GM10847 (cell line): ENCODE results near the gene DTNB.

Experiments used
- POLR2A ChIP-seq: IDR thresholded peaks from 2 replicates; pipeline ENCODE4 v1.6.1; 2011; ENCODE audit not compliant: insufficient read length; ENCODE audit errors: extremely low read depth

DTNB gene

DNA sequence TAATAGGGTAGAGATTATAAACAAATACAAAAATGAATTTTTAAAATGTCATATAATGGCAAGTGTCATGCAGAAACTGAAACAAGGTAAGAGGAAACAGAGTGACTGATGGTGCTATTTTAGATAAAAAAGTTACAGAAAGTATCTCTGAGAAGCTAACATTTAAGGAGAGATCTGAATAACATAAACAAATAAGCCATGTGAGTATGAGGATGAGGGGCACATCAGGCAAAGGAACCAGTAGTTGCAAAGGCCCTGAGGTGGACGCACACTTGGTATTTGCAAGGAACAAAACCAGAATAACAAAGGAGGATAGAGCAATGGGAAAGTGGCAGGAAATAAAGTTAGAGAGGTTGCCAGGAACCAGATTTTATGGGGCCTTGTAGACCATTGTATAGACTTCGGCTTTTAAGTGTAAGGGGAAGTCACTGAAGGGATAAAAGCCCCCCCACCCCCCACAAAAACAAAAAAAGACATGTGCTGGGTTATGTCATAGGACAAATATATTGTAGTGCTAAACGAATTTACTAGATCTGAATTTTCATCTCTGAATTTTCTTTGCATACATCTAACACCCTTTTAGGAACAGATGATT is 159.2 kb downstream of the DTNB start:
- TF ChIP-seq POLR2A, result no peak

DNA sequence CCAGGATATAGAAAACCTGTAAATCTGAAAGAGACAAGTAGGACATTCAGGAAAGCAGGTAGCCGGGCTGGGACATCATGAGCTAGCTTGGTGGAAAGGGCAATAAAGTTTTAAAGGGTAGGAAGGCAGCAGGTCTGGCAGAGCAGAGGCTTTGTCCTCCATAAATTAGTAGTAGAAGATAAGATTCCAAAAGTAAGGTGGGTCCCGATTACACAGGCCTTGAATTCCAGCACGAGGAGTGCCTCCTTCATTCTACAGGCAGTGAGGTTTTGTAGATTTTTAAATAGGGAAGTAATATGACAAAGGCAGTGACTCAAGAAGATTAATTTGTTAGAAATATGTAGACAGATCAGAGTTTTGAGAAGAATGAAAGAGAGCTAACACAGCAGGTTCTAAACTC is 160.7 kb downstream of the DTNB start:
- TF ChIP-seq POLR2A, result no peak

DNA sequence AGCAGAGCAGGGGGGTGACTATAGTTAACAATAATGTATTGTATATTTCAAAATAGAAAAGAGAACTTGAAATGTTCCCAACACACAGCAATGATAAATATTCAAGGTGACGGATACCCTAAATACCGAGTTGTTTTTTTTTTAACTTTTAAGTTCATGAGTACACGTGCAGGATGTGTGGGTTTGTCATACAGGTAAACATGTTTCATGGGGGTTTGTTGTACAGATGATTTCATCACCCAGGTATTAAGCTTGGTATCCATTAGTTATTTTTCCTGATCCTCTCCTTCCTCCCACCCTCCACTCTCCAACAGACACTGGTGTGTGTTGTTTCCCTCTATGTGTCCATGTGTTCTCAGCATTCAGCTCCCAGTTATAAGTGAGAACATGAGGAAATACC is 167.2 kb downstream of the DTNB start:
- TF ChIP-seq POLR2A, result no peak

DNA sequence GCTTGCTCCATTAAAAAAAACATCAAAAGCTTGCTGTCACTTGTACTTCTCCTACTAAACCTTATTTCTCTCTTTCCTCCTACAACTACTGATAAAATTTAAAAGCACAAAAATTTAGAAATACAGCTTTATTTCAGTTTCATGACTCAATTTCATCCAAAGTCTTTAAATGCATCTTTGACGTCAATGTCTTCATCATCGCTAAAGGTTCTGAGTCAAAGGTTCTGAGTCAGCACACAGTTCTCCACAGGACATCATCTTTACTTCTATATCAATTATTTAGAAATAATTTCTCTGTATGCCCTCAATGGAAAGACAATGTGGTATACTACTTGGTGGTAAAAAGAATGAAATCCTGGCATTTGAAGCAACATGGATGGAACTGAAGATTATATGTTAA is 167.8 kb downstream of the DTNB start:
- TF ChIP-seq POLR2A, result no peak

DNA sequence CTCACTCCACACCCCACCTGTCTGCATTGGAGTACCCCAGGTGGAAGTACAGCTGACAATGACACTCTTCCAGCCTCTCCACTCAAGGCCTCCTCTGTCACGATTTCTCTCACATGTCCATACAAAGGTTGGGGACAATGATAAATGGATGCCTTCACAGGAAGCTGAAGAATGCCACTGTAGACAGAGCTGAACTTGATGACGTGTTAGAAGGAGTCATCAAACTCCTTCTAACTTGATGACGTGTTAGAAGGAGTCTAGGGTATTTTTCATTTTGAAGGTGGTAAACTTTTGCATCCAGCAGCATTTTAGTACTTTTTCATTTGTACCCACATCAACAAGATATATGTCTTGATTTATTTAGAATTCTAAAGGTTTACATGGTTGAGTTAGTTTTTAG is 168.2 kb downstream of the DTNB start:
- TF ChIP-seq POLR2A, result no peak

DNA sequence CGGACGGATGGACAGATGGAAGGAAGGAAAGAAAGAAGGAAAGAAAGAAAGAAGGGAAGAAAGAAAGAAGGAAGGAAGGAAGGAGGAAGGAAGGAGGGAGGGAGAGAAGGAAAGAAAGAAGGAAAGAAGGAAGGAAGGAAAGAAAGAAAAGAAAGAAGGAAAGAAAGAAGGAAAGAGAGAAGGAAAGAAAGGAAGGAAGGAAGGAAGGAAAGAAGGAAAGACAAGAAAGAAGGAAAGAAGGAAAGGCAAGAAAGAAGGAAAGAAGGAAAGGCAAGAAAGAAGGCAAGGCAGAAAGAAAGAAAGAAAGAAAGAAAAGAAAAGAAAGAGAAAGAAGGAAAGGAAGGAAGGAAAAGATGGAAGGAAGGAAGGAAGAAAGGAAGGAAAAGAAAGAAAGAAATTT is 169.1 kb downstream of the DTNB start:
- no peak for TF ChIP-seq POLR2A

DNA sequence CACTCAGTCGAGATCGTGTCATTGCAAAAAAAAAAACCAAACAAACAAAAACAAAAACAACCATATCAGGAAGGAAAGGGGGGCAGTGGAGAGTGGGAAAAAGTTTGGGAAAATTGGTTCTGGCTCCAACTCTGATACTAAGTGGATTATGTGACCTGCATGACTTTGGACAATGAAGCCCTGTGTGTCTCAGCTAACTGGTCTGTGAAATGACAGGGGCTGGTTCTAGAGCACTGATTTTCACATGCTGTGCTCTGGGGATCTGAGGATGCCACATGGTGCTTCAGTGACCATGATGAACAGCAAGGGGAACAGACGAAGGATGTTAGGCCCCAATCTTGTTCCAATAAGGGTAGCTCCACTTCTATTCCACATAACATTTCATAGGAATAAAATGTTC is 174.2 kb downstream of the DTNB start:
- TF ChIP-seq POLR2A, result no peak

DNA sequence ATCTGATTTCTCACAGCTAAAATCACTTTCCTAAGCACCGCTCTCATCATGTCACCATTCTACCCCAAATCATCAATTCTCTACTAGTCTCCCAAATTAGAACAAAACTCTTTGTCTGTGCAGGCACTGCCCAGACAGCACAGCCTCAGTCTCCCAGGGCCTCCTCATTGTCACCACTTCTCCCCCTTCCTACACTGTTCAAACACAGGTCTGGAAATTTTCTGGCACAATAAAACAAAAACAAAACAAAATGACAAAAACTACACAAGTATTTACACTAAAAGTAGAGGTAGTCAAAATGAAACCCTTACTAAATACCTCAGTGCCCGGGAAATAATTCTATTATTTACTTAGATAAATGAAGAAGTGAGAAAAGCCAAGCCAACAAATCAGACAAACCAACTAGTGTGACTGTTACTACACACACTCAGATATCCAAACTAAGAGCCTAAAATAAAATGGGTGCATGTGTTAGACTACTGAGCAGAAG is 175.4 kb downstream of the DTNB start:
- TF ChIP-seq POLR2A, result no peak

DNA sequence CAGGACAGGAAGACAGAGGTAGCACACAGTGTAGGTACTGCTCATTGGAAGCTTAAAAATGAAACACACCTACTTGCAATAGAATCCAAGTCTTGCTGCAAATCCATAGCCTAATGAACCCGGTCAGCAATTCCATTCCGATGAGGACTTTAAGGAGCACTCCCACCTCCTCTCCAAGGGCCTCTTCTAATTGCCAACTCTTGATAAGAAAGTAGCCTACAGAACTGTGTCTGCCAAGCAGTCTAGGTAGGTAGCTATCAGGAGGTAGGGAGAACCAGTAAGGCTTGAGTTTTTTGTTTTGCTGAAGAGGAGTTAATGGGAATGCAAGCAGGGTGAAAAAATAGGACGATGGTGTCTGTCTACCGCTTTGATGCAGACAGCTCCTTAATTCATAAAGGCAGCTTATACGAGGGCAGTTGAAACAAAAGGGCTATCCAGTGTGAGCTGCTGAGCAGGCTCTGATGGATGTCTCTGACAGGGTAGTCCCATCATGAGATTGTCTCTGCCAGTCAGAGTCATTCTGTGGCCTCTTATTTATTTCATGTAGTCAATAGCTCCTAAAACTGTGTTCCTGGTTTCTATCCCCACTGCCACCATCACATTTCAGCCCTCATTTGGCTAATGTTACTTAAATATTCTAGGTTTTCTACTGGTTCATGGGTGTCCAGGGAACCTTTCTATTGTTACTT is 176.0 kb downstream of the DTNB start:
- no peak for TF ChIP-seq POLR2A

DNA sequence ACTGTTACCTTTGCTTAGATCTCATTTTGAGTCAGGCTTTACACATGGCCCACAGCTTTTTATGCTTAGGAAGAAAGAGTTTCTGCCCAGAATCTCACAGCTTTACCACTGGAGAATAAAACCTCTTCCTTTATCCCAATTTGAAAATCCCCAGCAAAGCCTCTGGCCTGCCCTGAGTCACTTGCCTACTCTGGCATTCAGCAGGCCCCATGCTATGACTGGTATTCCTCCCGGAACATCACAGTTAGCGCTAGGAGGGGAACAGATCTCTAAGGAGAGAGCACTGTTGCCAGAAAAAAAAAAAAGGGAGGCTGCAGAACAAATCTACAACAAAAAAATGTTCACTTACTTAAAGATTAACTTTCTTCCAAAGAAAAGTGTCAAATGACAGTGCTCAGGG is 178.8 kb downstream of the DTNB start:
- TF ChIP-seq POLR2A, result no peak

DNA sequence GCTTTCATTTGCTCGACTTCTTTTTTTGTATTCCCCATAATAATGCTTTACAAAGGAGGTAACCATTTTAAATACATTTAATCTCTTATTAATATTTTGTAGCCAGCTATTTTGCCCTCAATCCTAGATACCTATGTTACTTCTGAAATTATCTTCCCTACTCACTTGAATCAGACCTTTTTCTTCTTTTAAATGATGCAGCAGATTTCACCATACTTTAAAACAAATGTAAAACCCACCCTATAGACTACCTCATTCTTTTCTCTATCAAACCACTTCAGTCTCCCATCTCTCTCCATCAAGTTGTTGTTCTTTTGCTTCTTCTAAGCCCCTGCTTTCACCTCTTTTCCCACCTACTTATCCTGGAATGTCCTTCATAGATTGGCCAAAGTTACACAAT is 180.2 kb downstream of the DTNB start:
- TF ChIP-seq POLR2A, result no peak

DNA sequence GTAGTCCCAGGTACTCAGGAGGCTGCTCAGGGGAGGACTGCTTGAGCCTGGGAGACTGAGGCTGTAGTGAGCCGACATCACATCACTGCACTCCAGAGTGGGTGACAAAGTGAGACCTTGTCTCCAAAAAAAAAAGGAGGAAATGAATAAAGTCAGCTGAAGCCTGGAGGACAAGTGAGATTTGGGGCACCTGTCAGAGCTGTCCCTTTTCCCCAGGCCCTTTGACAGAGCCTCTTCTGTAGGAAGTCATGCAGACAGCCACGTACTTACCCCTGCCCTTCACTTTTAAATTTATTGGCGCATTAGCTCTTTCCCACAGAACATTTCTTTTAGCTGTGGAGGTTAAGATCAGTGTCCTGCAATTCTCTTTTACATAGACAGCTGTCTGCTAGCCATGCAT is 180.7 kb downstream of the DTNB start:
- TF ChIP-seq POLR2A, result no peak

DNA sequence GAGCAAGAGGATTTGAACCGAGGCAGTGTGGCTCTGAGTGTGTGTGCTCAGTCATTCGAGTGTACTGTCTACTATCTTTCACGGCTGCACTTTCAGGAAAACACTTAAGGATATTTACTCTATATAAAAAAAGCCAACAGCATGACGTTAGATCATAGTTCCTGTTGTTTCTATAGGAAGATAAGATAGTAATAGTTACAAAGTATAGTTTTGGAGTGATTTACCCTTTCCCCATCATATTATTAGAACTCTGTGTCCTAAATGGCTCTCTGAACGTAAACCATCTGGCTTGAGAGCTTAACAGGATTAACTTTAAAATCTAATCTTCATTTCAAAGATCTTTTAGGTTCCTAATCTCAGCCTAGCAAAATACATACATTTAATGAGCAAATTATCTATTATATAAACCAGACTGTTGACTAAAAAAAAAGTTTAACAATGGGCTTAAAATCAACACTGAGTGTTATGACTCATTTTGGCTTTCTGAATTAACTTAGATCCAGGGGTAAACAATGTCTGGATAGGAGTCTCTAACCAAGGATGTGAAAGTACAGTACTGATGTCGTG is 181.3 kb downstream of the DTNB start:
- TF ChIP-seq POLR2A, result no peak

DNA sequence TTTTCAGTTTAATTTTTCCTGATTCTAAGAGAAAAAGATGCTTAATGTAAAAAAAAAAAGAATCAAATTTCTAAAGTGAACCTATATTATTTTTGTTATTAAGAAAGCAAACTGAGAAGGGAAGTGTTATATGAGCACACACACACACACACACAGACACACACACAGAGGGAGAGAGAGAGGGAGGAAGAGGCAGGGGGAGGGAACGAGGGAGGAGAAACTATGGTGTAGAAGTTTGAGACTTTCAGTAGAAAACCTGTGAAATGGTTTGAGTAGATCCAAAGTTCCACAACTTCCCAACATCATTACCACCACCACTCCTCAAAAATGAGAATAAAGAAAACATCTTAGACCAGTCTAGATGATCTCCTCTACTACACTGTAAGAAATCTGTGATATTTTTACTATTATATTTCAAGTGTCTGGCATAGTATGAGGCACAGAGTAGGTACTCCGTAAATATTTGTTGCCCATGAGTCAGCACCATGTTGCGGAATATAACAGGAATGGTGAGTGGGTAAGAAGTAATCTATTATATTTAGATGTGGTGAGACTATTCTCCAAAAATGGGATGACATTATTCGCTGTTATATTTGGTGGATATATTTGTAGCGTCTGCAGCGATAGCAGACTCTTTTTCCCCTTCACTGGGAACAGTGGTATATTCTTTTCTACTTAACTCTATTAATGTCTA is 182.2 kb downstream of the DTNB start:
- TF ChIP-seq POLR2A, result no peak

DNA sequence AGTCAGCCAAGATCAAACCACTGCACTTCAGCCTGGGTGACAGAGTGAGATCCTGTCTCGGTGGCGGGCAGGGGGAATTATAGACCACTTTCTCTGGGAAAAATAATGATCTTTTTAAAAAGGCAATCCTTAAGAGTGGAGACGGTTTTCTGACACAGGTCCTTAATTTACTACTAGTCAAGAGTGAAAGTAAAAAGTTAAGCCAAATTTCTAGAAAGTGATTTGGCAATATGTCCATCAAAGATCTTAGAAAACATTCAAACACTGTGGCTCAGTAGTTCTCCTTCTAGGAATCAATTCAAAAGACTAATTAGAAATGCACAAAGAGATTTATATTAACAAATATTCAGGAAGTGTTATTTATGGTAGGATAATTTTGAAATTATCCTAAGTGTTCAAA is 183.2 kb downstream of the DTNB start:
- TF ChIP-seq POLR2A, result no peak

DNA sequence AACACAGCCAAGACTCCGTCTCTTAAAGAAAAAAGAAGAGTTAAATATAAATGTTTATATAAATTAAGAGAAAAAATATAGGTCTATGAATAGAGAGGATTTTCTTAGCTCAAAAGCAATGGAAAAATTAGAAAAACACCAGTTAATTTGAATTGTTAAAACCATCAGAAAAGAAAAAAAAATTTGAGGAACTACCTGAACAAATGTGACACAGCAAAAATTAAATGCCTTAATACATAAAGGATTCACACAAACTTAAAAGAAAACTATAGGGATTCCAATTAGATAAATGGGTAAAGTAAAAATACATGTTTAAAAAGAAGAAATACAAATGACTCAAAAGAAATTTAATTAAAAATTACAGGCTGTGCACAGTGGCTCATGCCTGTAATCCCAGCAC is 183.7 kb downstream of the DTNB start:
- TF ChIP-seq POLR2A, result no peak
